HG03097 (cell line): Measurements from ENCODE around the gene LRRC10.

Source experiments
- ATAC-seq: cut with Tn5 transposase; IDR thresholded peaks from one replicate; pipeline ENCODE4 v1.9.1; 2021; ENCODE audit not compliant: unreplicated experiment, low FRiP score

Gene LRRC10

DNA sequence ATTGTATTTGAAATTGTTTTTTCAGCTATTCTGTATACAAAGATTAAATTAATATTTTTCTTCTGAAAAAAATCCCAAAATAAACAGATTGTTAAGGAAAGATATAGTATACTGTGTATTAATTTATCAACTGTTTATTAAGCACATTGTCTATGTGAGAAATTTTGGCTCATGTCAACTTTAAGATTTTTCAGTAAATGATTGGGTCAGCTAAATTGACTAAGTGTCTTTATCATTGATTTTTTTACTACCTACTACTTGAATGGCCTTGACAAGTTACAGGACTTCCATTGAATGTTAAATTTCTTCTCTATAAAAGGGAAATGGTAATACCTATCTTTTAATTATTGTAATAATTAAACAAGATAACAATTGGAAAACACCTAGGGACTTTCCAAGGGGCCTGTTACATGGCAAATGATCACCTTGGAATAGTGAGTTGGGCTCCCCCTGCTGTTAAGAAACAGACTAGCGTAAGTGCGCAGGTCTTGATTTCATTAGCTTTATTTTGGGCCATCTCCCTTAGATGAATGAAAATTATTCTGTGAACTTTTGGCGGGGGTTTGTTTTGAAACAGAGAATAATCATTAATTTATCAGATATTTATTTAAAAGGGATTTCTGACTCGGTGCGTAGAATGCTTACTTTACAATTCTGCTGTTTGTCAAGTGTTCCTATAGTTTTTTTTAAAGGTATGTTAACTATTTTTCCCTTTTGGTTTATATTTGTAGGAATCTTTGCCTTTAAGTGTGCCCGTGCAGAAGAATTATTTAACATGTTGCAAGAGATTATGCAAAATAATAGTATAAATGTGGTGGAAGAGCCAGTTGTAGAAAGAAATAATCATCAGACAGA is 39.9 kb downstream of the LRRC10 start:
- peak; percentile 55 for ATAC-seq

DNA sequence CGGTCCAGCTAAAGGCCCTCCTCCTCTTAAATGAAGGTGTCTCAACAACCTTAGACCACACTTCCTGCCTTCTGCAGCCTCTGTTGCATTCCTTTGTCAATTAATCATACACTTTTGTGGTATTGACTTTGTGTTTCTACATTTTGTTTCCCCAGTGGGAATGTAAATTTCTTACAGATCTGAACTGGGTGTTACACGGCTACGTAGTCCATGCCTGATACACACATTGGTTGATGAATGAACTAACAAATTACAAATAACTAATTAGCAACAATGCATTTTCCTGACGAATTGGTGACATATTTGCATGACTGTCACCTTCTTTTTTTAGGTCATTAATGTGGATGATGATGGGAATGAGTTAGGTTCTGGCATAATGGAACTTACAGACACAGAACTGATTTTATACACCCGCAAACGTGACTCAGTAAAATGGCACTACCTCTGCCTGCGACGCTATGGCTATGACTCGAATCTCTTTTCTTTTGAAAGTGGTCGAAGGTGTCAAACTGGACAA is 40.6 kb downstream of the LRRC10 start:
- no peak for ATAC-seq

DNA sequence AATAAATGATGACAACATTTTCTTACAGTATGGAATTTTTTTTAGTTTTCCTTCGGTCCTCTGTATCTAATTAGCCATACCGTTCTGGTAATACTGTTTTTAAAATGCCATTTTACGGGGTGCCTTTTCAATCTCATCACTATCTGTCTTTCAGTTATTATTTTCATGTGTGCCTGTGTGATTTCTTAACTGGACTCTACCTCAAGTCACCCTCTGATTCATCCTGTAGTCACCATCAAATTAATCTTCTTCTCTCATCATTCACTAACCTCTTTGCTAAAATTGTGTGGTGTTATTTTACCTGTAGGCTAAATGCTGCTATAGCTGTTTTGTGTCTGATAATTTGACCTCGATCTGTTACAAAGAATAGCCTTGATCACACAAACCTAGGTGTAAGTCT is 41.5 kb downstream of the LRRC10 start:
- ATAC-seq = no peak

DNA sequence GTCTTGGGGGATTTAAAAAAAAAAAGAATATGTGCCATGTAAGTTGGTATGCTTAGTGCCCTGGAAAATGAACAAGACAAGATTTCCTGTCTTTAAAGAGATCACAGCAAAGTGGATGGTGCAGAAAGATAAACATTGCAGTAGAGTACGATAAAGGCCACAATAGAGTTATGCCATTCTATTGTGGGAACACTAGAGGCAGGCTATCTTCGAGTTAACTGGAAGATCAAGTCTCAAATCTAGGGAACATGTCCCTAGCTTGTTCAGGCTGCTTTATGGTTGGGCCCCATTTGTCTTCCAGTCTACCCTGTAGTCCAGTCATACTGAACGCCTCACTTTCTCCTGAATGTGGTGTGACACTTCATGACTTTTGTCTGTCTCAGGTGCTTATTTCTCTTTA is 44.1 kb downstream of the LRRC10 start:
- no peak for ATAC-seq

DNA sequence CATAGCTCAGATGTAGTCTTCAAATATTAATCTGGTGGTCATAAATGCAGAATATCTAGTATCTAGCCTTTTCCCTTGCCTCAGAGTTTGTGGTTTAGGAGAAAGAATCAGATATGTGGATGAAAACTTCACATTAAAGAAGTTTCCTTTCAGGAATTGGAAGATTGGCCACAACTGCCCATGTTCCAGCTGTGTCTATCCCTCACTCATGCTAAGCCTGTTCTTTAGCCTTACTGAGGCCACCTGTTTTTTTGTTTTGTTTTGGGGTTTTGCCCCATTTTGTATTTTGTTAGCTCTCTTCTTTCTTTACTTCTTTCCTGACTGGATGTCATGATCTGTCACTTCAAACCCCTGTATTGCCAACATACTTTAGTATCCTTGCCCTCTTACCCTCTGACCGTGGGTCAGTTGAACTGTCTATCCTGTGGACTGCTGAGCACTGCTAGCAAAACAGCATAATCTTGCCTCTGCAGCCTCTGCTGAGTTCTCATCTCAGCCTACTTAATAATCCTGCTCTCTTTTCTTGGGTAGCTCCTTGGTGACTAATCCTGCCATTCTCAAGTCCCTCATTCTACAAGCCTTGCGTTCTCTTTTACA is 47.4 kb downstream of the LRRC10 start:
- no peak for ATAC-seq
